Heart left ventricle (tissue), 13 donors: ENCODE measurements around the gene TEKT2.

ENCODE experiments used
- CTCF ChIP-seq, 12 donors: fragments of 200-600 bp; sonication (generic) in 4 of 12; IDR thresholded peaks; one replicate each; pipeline versions ENCODE4 v1.5.0 to v1.8.0; 2018 to 2022; ENCODE audit warnings: antibody characterized with exemption in 12 of 12, mild to moderate bottlenecking in 5 of 12
- POLR2A ChIP-seq, 2 donors: fragments of 450-650 bp; IDR thresholded peaks; one replicate each; pipeline ENCODE4 v1.6.1; 2017; ENCODE audit warnings: antibody characterized with exemption in 2 of 2, mild to moderate bottlenecking in 2 of 2, moderate library complexity in 2 of 2
- donor health status: ischemic (EF 13 %, LVEDD 7.1; RV severe dilation, severe dysfunction).
- donor health status: DM: no; HTN: yes; CAD: no.
- donor health status: DM: no; HTN: no; CAD: no.
- donor health status: ischemic (EF 25% LVEDD 6.9; RV normal size, moderate dysfunction).
- donor health status: ischemic (EF 25% LVEDD 5.7; RV mildly dilated, moderate dysfunction).
- donor health status: ischemic (EF 35%, LVEDD 5.7; RV mildly dilated, moderate dysfunction).
- donor health status: nonischemic (EF 11% LVEDD 7.7; RV severe dilation, severe dysfunction).
- donor health status: DM: yes; HTN: yes; CAD: no.
- donor health status: PGD.
- donor health status: ischemic (EF 29% LVEDD 5.4; RV normal size, mild dysfunction).
- donor health status: nonischemic (EF 23%, LVEDD 6.1; RV moderate dilation, normal function).

- TF ChIP-seq CTCF (IDR thresholded peaks at IDR 0.05) (no peak), POLR2A (IDR thresholded peaks at IDR 0.05) (no peak)
Observed at GRCh38 chr1:36116901-36117300, 33.0 kb downstream of the TEKT2 start.
